ENCODE data around the gene RAC2.
A peak's percentile ranks its signal among the peaks of the same experiment; 100 is the strongest.

Gene RAC2

GRCh38 chr22:37226087-37226486 is 18.0 kb downstream of the RAC2 start:
- Mint-ChIP-seq H3K9me3 (peaks cover 4% of the 10 kb centered on the region), H3K27me3 (no peaks in the 10 kb centered on the region), H3K4me1 (peaks cover 92% of the 10 kb centered on the region), H3K27ac (peak overlapping the region; percentile 69), H3K4me3 (no peak overlapping the region), H3K36me3 (peaks cover 66% of the 10 kb centered on the region)
- ATAC-seq: no peak

DNA sequence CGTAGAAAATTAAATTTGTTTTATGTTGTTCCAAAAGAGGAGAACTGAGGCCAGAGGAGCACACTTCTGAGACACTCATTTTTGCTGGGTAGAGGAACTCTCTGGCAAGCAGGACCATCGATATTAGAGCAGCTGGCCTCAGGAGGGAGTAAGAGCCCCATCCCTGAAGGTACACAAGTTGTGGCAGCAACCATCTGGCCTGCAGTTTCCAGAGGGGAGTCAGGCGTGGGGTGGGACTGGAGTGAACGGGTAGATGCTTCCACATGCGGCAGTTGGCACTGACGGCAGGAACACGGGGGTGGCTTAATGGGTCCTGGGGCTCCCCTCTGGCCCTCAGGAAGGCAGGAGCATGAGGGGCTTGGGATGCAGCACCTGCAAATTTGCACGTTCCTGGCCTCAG is 18.6 kb downstream of the RAC2 start:
- Mint-ChIP-seq H3K27ac (peak overlapping the region; percentile 69), H3K27me3 (no peaks in the 10 kb centered on the region), H3K36me3 (peaks cover 65% of the 10 kb centered on the region), H3K4me1 (peaks cover 92% of the 10 kb centered on the region), H3K9me3 (peaks cover 8% of the 10 kb centered on the region), H3K4me3 (no peak overlapping the region)
- ATAC-seq: no peak

DNA sequence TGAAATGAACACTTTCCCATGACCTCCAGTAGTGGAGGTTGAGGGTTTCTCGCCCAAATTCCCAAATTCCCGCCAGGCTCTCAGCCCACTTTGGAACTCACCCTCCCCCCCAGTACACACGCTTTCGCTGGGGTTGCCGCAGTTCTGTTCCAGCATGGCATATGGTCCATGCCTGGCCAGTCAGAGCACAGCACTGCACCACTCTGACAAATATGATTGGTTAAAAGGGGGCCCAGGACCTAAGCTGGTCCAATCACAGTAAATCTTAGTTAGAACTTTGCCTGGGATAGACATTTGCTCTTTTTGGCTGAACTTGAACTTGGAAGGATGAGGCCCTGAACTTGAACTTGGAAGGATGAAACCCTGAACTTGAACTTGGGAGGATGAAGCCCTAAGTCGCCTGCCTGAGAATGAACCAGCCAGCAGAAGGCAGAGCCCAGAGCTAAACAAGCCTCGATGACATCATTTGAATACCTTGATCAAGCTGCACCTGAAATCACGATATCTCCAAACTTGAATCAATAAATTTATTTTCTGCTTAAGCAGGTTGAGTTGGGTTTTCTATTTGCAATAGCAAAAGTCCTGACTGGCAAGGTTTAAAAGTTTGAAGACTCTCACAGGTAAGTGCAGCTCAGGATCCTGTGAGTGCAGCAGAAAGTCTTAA is 19.2 kb downstream of the RAC2 start:
- Mint-ChIP-seq H3K27me3 (no peaks in the 10 kb centered on the region), H3K4me3 (no peak overlapping the region), H3K9me3 (peaks cover 8% of the 10 kb centered on the region), H3K27ac (peak overlapping the region; percentile 69), H3K36me3 (peaks cover 64% of the 10 kb centered on the region), H3K4me1 (peaks cover 92% of the 10 kb centered on the region)
- ATAC-seq: no peak

- Mint-ChIP-seq H3K27me3 (no peaks in the 10 kb centered on the region), H3K27ac (peak overlapping the region; percentile 69), H3K4me3 (peak overlapping the region; percentile 35), H3K36me3 (peaks cover 59% of the 10 kb centered on the region), H3K9me3 (peaks cover 8% of the 10 kb centered on the region), H3K4me1 (peaks cover 92% of the 10 kb centered on the region)
- peak; percentile 77 for ATAC-seq
These were observed 20.0 kb downstream of the RAC2 start for GRCh38 chr22:37223965-37224551.

DNA sequence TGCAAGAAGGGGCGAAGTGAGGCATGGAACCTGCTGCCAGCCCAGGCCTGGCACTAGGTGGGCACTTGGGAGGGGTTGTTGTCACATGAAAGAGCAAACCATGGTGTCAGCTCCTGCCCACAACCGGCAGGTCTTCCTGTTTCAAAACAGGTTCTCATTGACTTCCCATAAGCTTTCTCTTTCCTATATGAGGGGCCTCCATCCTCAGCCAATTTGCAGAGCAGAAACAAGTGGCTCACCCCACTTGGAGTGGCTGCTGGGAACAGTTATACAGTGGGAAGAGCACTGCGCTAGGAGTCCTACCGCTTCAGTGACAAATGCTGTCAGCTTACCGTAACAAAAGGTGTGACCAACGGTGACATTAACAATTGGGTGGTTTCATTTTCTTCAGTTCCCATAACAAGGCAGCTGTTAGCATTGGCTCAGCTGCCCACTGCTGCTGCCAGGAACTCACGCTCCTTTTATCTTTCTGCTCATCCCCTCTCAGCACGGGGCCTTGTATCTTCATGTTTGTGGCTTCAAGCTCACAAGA is 21.6 kb downstream of the RAC2 start:
- Mint-ChIP-seq H3K4me1 (peaks cover 92% of the 10 kb centered on the region), H3K27ac (peak overlapping the region; percentile 69), H3K9me3 (peaks cover 8% of the 10 kb centered on the region), H3K36me3 (peaks cover 51% of the 10 kb centered on the region), H3K27me3 (no peaks in the 10 kb centered on the region), H3K4me3 (peak overlapping the region; percentile 13)
- ATAC-seq: no peak

GRCh38 chr22:37221424-37222333 is 22.4 kb downstream of the RAC2 start:
- ATAC-seq: no peak
- H3K27me3 Mint-ChIP-seq: no peaks in the 10 kb centered on the region
- H3K4me1 Mint-ChIP-seq: peaks cover 96% of the 10 kb centered on the region
- peak overlapping the region; percentile 69 for H3K27ac Mint-ChIP-seq
- H3K4me3 Mint-ChIP-seq: no peak overlapping the region
- H3K9me3 Mint-ChIP-seq: peaks cover 8% of the 10 kb centered on the region
- H3K36me3 Mint-ChIP-seq: peaks cover 50% of the 10 kb centered on the region

GRCh38 chr22:37220543-37220981 is 23.5 kb downstream of the RAC2 start:
- peaks cover 8% of the 10 kb centered on the region for H3K9me3 Mint-ChIP-seq
- no peak for ATAC-seq
- peak overlapping the region; percentile 69 for H3K27ac Mint-ChIP-seq
- H3K36me3 Mint-ChIP-seq: peaks cover 38% of the 10 kb centered on the region
- no peaks in the 10 kb centered on the region for H3K27me3 Mint-ChIP-seq
- peak overlapping the region; percentile 39 for H3K4me3 Mint-ChIP-seq
- H3K4me1 Mint-ChIP-seq: peaks cover 93% of the 10 kb centered on the region

GRCh38 chr22:37219533-37219932 is 24.5 kb downstream of the RAC2 start:
- H3K27me3 Mint-ChIP-seq: no peaks in the 10 kb centered on the region
- H3K36me3 Mint-ChIP-seq: peaks cover 28% of the 10 kb centered on the region
- no peak for ATAC-seq
- H3K9me3 Mint-ChIP-seq: peaks cover 8% of the 10 kb centered on the region
- H3K4me1 Mint-ChIP-seq: peaks cover 83% of the 10 kb centered on the region
- peak overlapping the region; percentile 61 for H3K4me3 Mint-ChIP-seq
- H3K27ac Mint-ChIP-seq: peak overlapping the region; percentile 69

DNA sequence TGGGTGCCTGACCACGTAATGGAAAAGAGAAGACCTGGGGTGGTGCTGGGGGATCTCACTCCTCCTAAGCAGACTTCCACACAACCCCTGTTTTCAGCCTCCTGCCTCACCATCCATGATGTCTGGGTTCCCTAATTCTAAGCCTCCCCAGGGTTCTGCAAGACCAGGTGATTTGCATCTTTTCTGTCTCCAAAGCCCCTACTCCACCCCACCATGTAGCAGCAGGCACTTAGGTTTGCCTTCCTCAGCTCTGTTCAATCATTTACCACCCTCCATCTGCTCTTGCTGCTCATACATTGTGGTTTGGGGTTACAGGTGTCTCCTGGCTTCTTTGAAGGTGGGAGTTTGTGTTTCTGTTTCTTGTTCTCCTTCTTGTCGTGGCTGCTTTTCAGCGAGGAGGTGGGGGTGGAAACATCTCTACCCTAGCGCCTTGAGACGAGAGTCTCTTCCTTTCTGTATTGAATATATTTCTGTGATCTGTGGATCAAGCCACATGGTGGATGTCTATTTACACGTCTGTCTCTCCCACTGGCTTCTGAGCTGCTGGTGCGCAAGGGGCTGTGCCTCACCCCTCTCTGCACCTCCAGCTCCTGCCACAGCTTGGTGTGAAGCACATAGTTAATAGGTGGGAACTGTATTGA is 25.2 kb downstream of the RAC2 start:
- Mint-ChIP-seq H3K4me3 (peak overlapping the region; percentile 61), H3K27me3 (no peaks in the 10 kb centered on the region), H3K9me3 (peaks cover 8% of the 10 kb centered on the region), H3K27ac (peak overlapping the region; percentile 69), H3K36me3 (peaks cover 22% of the 10 kb centered on the region), H3K4me1 (peaks cover 77% of the 10 kb centered on the region)
- peak; percentile 97 for ATAC-seq

DNA sequence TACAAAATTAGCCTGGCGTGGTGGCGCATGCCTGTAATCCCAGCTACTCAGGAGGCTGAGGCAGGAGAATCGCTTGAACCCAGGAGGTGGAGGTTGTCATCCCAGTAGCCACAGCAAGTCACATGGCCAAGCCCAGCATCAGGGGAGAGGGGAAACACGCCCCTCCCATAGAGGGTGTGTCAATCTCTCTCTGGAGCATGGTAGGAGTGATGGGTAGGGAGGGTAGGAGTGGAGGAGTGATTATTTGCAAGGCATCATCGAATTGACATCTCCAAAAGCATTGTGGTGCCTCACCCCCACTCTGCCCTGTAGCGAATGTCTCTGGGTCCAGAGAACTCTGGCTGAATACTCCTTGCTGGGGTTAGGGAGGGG is 25.7 kb downstream of the RAC2 start:
- Mint-ChIP-seq H3K27ac (peak overlapping the region; percentile 69), H3K9me3 (peaks cover 8% of the 10 kb centered on the region), H3K36me3 (peaks cover 17% of the 10 kb centered on the region), H3K4me3 (peak overlapping the region; percentile 61), H3K4me1 (peaks cover 72% of the 10 kb centered on the region), H3K27me3 (no peaks in the 10 kb centered on the region)
- peak; percentile 46 for ATAC-seq

- peak overlapping the region; percentile 26 for H3K27ac Mint-ChIP-seq
- peaks cover 55% of the 10 kb centered on the region for H3K4me1 Mint-ChIP-seq
These were observed 28.2 kb downstream of the RAC2 start for GRCh38 chr22:37215890-37216289.

DNA sequence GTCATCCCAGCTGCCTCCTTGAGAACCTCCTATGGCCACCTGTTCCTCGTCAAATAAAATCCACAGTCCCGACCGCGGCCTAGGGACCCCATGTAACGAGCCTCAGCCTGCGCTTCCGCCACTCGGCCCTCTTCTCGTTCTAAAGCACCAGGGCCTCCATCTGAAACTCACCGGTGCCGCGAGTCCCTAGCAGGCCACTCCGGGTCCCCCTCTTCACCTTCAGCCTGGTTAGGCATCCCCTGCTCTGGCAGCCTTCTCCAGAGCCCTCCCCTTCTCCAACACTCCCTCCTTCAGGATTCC is 29.4 kb downstream of the RAC2 start:
- H3K4me3 Mint-ChIP-seq: no peak overlapping the region

More at GRCh38 chr22:37215890-37216289, 28.2 kb downstream of the RAC2 start:
- Mint-ChIP-seq H3K4me3 (no peak overlapping the region), H3K9me3 (peaks cover 3% of the 10 kb centered on the region), H3K36me3 (peaks cover 4% of the 10 kb centered on the region), H3K27me3 (no peaks in the 10 kb centered on the region)
- ATAC-seq: no peak

DNA sequence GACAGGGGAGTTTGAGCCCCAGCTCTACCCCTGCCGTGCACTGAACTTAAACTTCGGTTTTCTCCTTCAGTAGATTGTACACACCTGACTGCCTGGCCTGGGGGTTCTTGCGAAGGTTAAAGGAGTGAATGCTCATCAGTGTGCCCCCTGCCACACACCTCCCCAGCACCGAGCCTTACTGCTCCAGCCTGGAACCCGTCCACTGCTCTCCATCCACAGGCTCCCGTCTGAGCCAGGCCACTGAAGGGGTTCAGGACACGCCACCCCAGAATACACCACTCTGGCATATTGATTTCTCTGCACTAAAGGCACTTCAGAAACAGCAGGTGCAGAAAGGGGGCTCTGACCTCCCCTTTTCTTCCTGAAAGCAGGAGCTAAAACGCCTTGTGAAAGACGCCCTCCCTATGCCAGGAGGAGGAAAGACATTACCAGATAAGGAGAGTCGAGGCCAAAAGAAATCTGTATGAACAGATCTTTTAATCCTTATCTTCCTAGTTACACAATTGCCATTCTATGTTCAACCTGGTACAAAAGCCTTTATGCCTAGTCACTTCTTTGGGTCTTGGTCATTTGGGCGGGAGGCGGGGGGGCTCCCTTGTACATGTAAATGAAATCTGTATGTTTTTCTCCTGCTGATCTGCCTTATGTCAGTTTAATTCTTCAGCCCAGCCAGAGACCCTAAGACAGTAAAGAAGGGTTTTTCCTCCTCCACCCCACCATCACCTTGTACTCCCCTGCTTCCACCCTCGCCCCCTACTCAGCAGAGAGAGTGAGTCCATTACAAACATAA is 29.9 kb downstream of the RAC2 start:
- no peak for ATAC-seq
- peaks cover 39% of the 10 kb centered on the region for H3K4me1 Mint-ChIP-seq
- H3K9me3 Mint-ChIP-seq: no peaks in the 10 kb centered on the region
- no peaks in the 10 kb centered on the region for H3K36me3 Mint-ChIP-seq
- H3K27me3 Mint-ChIP-seq: no peaks in the 10 kb centered on the region
- H3K27ac Mint-ChIP-seq: peak overlapping the region; percentile 41
- H3K4me3 Mint-ChIP-seq: no peak overlapping the region

More for the DNA sequence above, 29.4 kb downstream of the RAC2 start:
- Mint-ChIP-seq H3K27ac (peak overlapping the region; percentile 41), H3K9me3 (no peaks in the 10 kb centered on the region), H3K27me3 (no peaks in the 10 kb centered on the region), H3K4me1 (peaks cover 44% of the 10 kb centered on the region), H3K36me3 (no peaks in the 10 kb centered on the region)
- no peak for ATAC-seq

DNA sequence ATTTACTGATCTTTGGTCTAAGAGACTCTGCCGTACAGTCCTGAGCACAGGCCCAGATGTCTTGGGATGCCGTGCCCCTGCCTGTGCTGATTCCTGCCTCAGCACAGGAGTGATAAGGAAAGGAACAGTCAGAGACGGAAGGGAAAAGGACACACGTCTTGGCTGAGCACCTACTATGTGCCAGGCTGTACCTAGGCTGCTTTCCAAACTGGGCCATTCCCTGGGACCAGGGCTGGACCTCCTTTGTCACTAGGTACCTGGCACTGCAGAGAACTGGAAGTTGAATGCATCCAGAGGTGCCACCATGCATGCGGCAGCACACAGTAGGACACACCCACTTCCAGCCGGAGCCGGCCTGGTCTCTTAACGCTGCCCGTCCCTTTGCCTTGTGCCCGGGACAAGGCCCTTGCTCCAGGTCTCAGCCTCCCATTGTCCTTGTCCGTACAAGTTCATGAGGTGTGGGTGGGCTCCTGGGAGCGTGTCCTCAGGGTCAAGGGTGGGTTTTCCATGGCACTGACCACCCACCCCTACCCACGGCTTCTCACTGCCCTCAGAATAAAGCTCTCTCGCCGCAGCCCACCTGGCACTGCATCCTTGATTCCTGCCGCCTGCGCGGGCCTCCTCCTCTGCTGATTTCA is 30.7 kb downstream of the RAC2 start:
- Mint-ChIP-seq H3K27ac (peak overlapping the region; percentile 41), H3K9me3 (no peaks in the 10 kb centered on the region), H3K27me3 (no peaks in the 10 kb centered on the region), H3K36me3 (no peaks in the 10 kb centered on the region), H3K4me3 (no peak overlapping the region), H3K4me1 (peaks cover 37% of the 10 kb centered on the region)
- ATAC-seq: peak; percentile 21
